Upper lobe of left lung (tissue), 4 donors: ENCODE measurements around the gene RUNX1.

ENCODE experiments used
- CTCF ChIP-seq, 6 experiments: fragments of 450-650 bp in 4 of 6; fragments of 200-600 bp in 2 of 6; sonication (generic) in 2 of 6; IDR thresholded peaks; one replicate each; pipeline ENCODE4 v1.5.1; 2016 to 2019; ENCODE audit warnings: antibody characterized with exemption in 6 of 6
- POLR2A ChIP-seq, 4 donors: fragments of 450-650 bp; IDR thresholded peaks; one replicate each; pipeline ENCODE4 v1.5.1; 2016 to 2017; ENCODE audit warnings: antibody characterized with exemption in 4 of 4, mild to moderate bottlenecking in 2 of 4
- POLR2AphosphoS5 ChIP-seq, 2 donors: sonication (generic); formaldehyde crosslinking; IDR thresholded peaks; one replicate each; pipeline ENCODE4 v1.5.1; 2017; ENCODE audit warnings: antibody characterized with exemption in 2 of 2

- TF ChIP-seq CTCF (IDR thresholded peaks at IDR 0.05) (no peak), POLR2A (IDR thresholded peaks at IDR 0.05) (no peak), POLR2AphosphoS5 (IDR thresholded peaks at IDR 0.05) (no peak)
Observed at GRCh38 chr21:34806423-34806822, 242.7 kb downstream of the RUNX1 start.
